HG02938 (cell line): Measurements from ENCODE around the gene DAGLA.
A peak's percentile ranks its signal among the peaks of the same experiment; 100 is the strongest.

Source experiments
- ATAC-seq: cut with Tn5 transposase; IDR thresholded peaks from one replicate; pipeline ENCODE4 v1.9.1; 2021; ENCODE audit warnings: mild to moderate bottlenecking, moderate library complexity; ENCODE audit not compliant: unreplicated experiment

DAGLA gene

GRCh38 chr11:61793083-61793828 lies 113.1 kb downstream of the DAGLA start:
- peak; percentile 18 for ATAC-seq

GRCh38 chr11:61793829-61794204 lies 113.6 kb downstream of the DAGLA start:
- ATAC-seq, result no peak

- no peak for ATAC-seq
Observed at GRCh38 chr11:61794579-61794978, 114.4 kb downstream of the DAGLA start.

GRCh38 chr11:61795459-61795858 lies 115.3 kb downstream of the DAGLA start:
- no peak for ATAC-seq

- ATAC-seq, result no peak
Observed at GRCh38 chr11:61795876-61796526, 115.8 kb downstream of the DAGLA start.
